ENCODE data around the gene FHIT.

GRCh38 chr3:60274098-60274497, 977.2 kb downstream of the FHIT start:
- TF ChIP-seq GATA2 (IDR thresholded peaks at IDR 0.05; ENCODE audit: low read depth, low read length) (no peak), GATA3 (IDR thresholded peaks at IDR 0.05; ENCODE audit: low read depth, low read length) (no peak)

Data from SH-SY5Y (cell line).